HepG2 (cell line): ENCODE results near the gene COBL. TPM values are rescaled to one million over a fixed set of nuclear protein-coding genes. Genes with fewer than 3 reads are reported as not detected.

Experiments used
- CTCF ChIP-seq: sonication (generic); formaldehyde crosslinking; IDR thresholded peaks from 2 replicates; pipeline ENCODE4 v1.5.0; 2020; ENCODE audit warnings: mild to moderate bottlenecking, missing genetic modification reagents, moderate library complexity
- DNMT1 ChIP-seq: sonication (generic); formaldehyde crosslinking; IDR thresholded peaks from 2 replicates; pipeline ENCODE4 v1.5.1; 2020; ENCODE audit warnings: mild to moderate bottlenecking, missing genetic modification reagents
- KDM5B ChIP-seq: sonication (generic); formaldehyde crosslinking; IDR thresholded peaks from 2 replicates; pipeline ENCODE4 v1.4.0; 2020; ENCODE audit warnings: missing genetic modification reagents, mild to moderate bottlenecking, borderline replicate concordance
- KLF13 ChIP-seq: sonication (generic); formaldehyde crosslinking; IDR thresholded peaks from 2 replicates; pipeline ENCODE4 v1.4.0; 2020; ENCODE audit warnings: mild to moderate bottlenecking, missing genetic modification reagents
- NCOA5 ChIP-seq: sonication (generic); formaldehyde crosslinking; IDR thresholded peaks from 2 replicates; pipeline ENCODE4 v1.4.0; 2020; ENCODE audit warnings: missing genetic modification reagents
- PREB ChIP-seq: sonication (generic); formaldehyde crosslinking; IDR thresholded peaks from 2 replicates; pipeline ENCODE4 v1.4.0; 2020; ENCODE audit warnings: missing genetic modification reagents
- PRMT3 ChIP-seq: sonication (generic); formaldehyde crosslinking; IDR thresholded peaks from 2 replicates; pipeline ENCODE4 v1.8.1; 2022; ENCODE audit warnings: low read depth, mild to moderate bottlenecking, moderate library complexity, missing genetic modification reagents, borderline replicate concordance
- RAD21 ChIP-seq: fragments of 450-650 bp; formaldehyde crosslinking; IDR thresholded peaks from 2 replicates; pipeline ENCODE4 v1.5.0; 2020; ENCODE audit warnings: mild to moderate bottlenecking
- SMC3 ChIP-seq: IDR thresholded peaks from 2 replicates; pipeline ENCODE4 v1.6.1; 2011; ENCODE audit warnings: low read length, improper control_type of control experiment
- TEAD3 ChIP-seq: optimal IDR thresholded peaks from 2 replicates; pipeline ENCODE3; 2016; ENCODE audit warnings: borderline replicate concordance
- THAP11 ChIP-seq: IDR thresholded peaks from 2 replicates; pipeline ENCODE4 v1.6.1; 2016; ENCODE audit warnings: missing biosample characterization, missing genetic modification reagents
- U2AF1 ChIP-seq: fragments of 200-400 bp; formaldehyde crosslinking; optimal IDR thresholded peaks from 2 replicates; pipeline ENCODE3; 2017; ENCODE audit warnings: mild to moderate bottlenecking, low read depth, low read length
- XRCC5 ChIP-seq: fragments of 200-400 bp; formaldehyde crosslinking; optimal IDR thresholded peaks from 2 replicates; pipeline ENCODE3; 2017; ENCODE audit warnings: mild to moderate bottlenecking, low read length
- ZMYM2 ChIP-seq: sonication (generic); formaldehyde crosslinking; IDR thresholded peaks from 2 replicates; pipeline ENCODE4 v1.8.0; 2022; ENCODE audit warnings: mild to moderate bottlenecking, missing genetic modification reagents
- ZNF34 ChIP-seq: sonication (generic); formaldehyde crosslinking; IDR thresholded peaks from 2 replicates; pipeline ENCODE4 v1.4.0; 2020; ENCODE audit warnings: mild to moderate bottlenecking, missing genetic modification reagents, borderline replicate concordance
- ZNF354B ChIP-seq: sonication (generic); formaldehyde crosslinking; IDR thresholded peaks from 2 replicates; pipeline ENCODE4 v1.8.0; 2022; ENCODE audit warnings: mild to moderate bottlenecking, missing genetic modification reagents
- ZNF597 ChIP-seq: sonication (generic); formaldehyde crosslinking; IDR thresholded peaks from 2 replicates; pipeline ENCODE4 v1.5.0; 2020; ENCODE audit warnings: missing genetic modification reagents
- ZNF879 ChIP-seq: sonication (generic); formaldehyde crosslinking; IDR thresholded peaks from 2 replicates; pipeline ENCODE4 v1.8.1; 2023; ENCODE audit warnings: missing genetic modification reagents
- polyA plus RNA-seq, 8 experiments: library from polyadenylated mRNA; depleted of rRNA in 3 of 8; stranded (reverse) in 7 of 8; unstranded in 1 of 8; fragments of >200 nt; fragmentation: Illumina TruSeq in 4 of 8; extraction: Trizol in 4 of 8; gene quantifications; 2 replicates each; pipeline versions ENCODE4 v1.2.1 to v1.2.3, GENCODE V29; 2011 to 2016; ENCODE audit warnings: low read depth in 4 of 8, missing spikeins in 1 of 8, mixed read lengths in 1 of 8; ENCODE audit not compliant: insufficient read depth in 1 of 8
- total RNA-seq, 5 experiments: library from RNA; depleted of rRNA; stranded (reverse); fragments of >200 nt; fragmentation: Illumina TruSeq; extraction: Trizol; gene quantifications; 2 replicates each; pipeline ENCODE4 v1.2.3, GENCODE V29; 2016; ENCODE audit warnings: low read depth in 1 of 5
- TF ChIP-seq, protein P1 (sequence below): sonication (generic); formaldehyde crosslinking; IDR thresholded peaks from 2 replicates; pipeline ENCODE4 v1.5.1; 2020; ENCODE audit warnings: mild to moderate bottlenecking, missing genetic modification reagents, moderate library complexity
- TF ChIP-seq, protein P2 (sequence below): sonication (generic); formaldehyde crosslinking; IDR thresholded peaks from 2 replicates; pipeline ENCODE4 v1.4.0; 2020; ENCODE audit warnings: missing genetic modification reagents
- TF ChIP-seq, protein P3 (sequence below): sonication (generic); formaldehyde crosslinking; IDR thresholded peaks from 2 replicates; pipeline ENCODE4 v1.5.0; 2020; ENCODE audit warnings: mild to moderate bottlenecking, missing genetic modification reagents

The COBL gene
- total and polyA plus RNA-seq, 2 of the 13 experiments (the other 11 are each of a cell fraction or from before 2014, with no cell fraction given): 3.8 to 4.9 TPM

- TF ChIP-seq ZNF34 (CRISPR knock-in tag) (no peak), DNMT1 (CRISPR knock-in tag) (no peak), ZMYM2 (CRISPR knock-in tag) (no peak), PRMT3 (no peak), ZNF354B (no peak), SMC3 (peak; percentile 46; the same call in 1 of the 2 replicates), KLF13 (CRISPR knock-in tag) (no peak), ZNF879 (CRISPR knock-in tag) (no peak), PREB (CRISPR knock-in tag) (no peak), ZNF597 (CRISPR knock-in tag) (no peak), XRCC5 (peak; percentile 41), RAD21 (CRISPR knock-in tag) (peak; percentile 43; the same call in 1 of the 2 replicates), THAP11 (CRISPR knock-in tag) (no peak), U2AF1 (no peak), TEAD3 (CRISPR knock-in tag) (peak; percentile 88), KDM5B (CRISPR knock-in tag) (no peak), CTCF (CRISPR knock-in tag) (peak; percentile 68), NCOA5 (no peak)
- TF ChIP-seq, protein P1, sequence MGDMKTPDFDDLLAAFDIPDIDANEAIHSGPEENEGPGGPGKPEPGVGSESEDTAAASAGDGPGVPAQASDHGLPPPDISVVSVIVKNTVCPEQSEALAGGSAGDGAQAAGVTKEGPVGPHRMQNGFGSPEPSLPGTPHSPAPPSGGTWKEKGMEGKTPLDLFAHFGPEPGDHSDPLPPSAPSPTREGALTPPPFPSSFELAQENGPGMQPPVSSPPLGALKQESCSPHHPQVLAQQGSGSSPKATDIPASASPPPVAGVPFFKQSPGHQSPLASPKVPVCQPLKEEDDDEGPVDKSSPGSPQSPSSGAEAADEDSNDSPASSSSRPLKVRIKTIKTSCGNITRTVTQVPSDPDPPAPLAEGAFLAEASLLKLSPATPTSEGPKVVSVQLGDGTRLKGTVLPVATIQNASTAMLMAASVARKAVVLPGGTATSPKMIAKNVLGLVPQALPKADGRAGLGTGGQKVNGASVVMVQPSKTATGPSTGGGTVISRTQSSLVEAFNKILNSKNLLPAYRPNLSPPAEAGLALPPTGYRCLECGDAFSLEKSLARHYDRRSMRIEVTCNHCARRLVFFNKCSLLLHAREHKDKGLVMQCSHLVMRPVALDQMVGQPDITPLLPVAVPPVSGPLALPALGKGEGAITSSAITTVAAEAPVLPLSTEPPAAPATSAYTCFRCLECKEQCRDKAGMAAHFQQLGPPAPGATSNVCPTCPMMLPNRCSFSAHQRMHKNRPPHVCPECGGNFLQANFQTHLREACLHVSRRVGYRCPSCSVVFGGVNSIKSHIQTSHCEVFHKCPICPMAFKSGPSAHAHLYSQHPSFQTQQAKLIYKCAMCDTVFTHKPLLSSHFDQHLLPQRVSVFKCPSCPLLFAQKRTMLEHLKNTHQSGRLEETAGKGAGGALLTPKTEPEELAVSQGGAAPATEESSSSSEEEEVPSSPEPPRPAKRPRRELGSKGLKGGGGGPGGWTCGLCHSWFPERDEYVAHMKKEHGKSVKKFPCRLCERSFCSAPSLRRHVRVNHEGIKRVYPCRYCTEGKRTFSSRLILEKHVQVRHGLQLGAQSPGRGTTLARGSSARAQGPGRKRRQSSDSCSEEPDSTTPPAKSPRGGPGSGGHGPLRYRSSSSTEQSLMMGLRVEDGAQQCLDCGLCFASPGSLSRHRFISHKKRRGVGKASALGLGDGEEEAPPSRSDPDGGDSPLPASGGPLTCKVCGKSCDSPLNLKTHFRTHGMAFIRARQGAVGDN: 0 out of 2 replicates have a peak, but pooled peaks have one; percentile 9
- TF ChIP-seq, protein P2, sequence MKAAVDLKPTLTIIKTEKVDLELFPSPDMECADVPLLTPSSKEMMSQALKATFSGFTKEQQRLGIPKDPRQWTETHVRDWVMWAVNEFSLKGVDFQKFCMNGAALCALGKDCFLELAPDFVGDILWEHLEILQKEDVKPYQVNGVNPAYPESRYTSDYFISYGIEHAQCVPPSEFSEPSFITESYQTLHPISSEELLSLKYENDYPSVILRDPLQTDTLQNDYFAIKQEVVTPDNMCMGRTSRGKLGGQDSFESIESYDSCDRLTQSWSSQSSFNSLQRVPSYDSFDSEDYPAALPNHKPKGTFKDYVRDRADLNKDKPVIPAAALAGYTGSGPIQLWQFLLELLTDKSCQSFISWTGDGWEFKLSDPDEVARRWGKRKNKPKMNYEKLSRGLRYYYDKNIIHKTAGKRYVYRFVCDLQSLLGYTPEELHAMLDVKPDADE: no peak
- TF ChIP-seq, protein P3, sequence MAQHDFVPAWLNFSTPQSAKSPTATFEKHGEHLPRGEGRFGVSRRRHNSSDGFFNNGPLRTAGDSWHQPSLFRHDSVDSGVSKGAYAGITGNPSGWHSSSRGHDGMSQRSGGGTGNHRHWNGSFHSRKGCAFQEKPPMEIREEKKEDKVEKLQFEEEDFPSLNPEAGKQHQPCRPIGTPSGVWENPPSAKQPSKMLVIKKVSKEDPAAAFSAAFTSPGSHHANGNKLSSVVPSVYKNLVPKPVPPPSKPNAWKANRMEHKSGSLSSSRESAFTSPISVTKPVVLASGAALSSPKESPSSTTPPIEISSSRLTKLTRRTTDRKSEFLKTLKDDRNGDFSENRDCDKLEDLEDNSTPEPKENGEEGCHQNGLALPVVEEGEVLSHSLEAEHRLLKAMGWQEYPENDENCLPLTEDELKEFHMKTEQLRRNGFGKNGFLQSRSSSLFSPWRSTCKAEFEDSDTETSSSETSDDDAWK: no peak
- TF ChIP-seq, all 625 proteins: peak for 7
Observed at GRCh38 chr7:51067757-51068156, 248.9 kb downstream of the COBL start (continued).
